Activated CD8-positive, alpha-beta memory T cell treated with anti-CD3 and anti-CD28 coated beads, Interleukin-2, amount 50 U/mL, for 4 hours (primary cell): ENCODE measurements around the gene LYRM4.
A peak's percentile ranks its signal among the peaks of the same experiment; 100 is the strongest.

Experiments
- DNase-seq: peaks from one replicate; pipeline ENCODE4 v3.0.0-alpha.2; 2020

The LYRM4 gene

GRCh38 chr6:5172041-5172653 lies 88.6 kb downstream of the LYRM4 start:
- no peak for DNase-seq

- DNase-seq: no peak
Observed at GRCh38 chr6:5167501-5167900, 93.2 kb downstream of the LYRM4 start.

GRCh38 chr6:5164092-5164491 lies 96.7 kb downstream of the LYRM4 start:
- no peak for DNase-seq

- no peak for DNase-seq
Observed at GRCh38 chr6:5163247-5163646, 97.5 kb downstream of the LYRM4 start.

- DNase-seq: no peak
Observed at GRCh38 chr6:5162355-5162754, 98.4 kb downstream of the LYRM4 start.

- DNase-seq: no peak
Observed at GRCh38 chr6:5160206-5160605, 100.5 kb downstream of the LYRM4 start.

GRCh38 chr6:5159162-5159561 lies 101.6 kb downstream of the LYRM4 start:
- no peak for DNase-seq

- no peak for DNase-seq
Observed at GRCh38 chr6:5158180-5158579, 102.6 kb downstream of the LYRM4 start.

GRCh38 chr6:5157621-5158138 lies 103.1 kb downstream of the LYRM4 start:
- DNase-seq: no peak

GRCh38 chr6:5156627-5157026 lies 104.1 kb downstream of the LYRM4 start:
- no peak for DNase-seq

- no peak for DNase-seq
Observed at GRCh38 chr6:5155906-5156305, 104.8 kb downstream of the LYRM4 start.

GRCh38 chr6:5153186-5153585 lies 107.6 kb downstream of the LYRM4 start:
- no peak for DNase-seq

- DNase-seq: no peak
Observed at GRCh38 chr6:5152460-5152859, 108.3 kb downstream of the LYRM4 start.

GRCh38 chr6:5151955-5152401 lies 108.8 kb downstream of the LYRM4 start:
- no peak for DNase-seq

- DNase-seq: no peak
Observed at GRCh38 chr6:5151360-5151954, 109.3 kb downstream of the LYRM4 start.

- DNase-seq: no peak
Observed at GRCh38 chr6:5150551-5151075, 110.1 kb downstream of the LYRM4 start.

- DNase-seq: no peak
Observed at GRCh38 chr6:5149891-5150290, 110.9 kb downstream of the LYRM4 start.

- DNase-seq: no peak
Observed at GRCh38 chr6:5149159-5149704, 111.5 kb downstream of the LYRM4 start.

- DNase-seq: no peak
Observed at GRCh38 chr6:5146398-5146797, 114.4 kb downstream of the LYRM4 start.

GRCh38 chr6:5143634-5144311 lies 117.0 kb downstream of the LYRM4 start:
- peak; percentile 87 for DNase-seq

GRCh38 chr6:5142915-5143314 lies 117.8 kb downstream of the LYRM4 start:
- DNase-seq: no peak

- DNase-seq: no peak
Observed at GRCh38 chr6:5142131-5142530, 118.6 kb downstream of the LYRM4 start.

GRCh38 chr6:5141046-5141445 lies 119.7 kb downstream of the LYRM4 start:
- no peak for DNase-seq
